ENCODE measurements around the gene SLC9A8.
"Not testable (repeated sequence)": the region's sequence is repeated elsewhere in the genome, so short reads cannot be mapped to it uniquely, and the experiment has no call there.

Gene SLC9A8

GRCh38 chr20:49770634-49771033, 42.0 kb upstream of the SLC9A8 start:
- Histone ChIP-seq H3K27ac (no peak overlapping the region), H3K4me3 (no peak overlapping the region), H3K9me3 (ENCODE audit: low read depth, low read length) (no peaks in the 10 kb centered on the region), H3K9ac (ENCODE audit: insufficient read length) (no peak overlapping the region), H3K36me3 (ENCODE audit: insufficient read depth, low read length) (no peaks in the 10 kb centered on the region)
- no peak for DNase-seq (ENCODE audit: low read depth, low spot score)
- TF ChIP-seq EZH2 (IDR thresholded peaks at IDR 0.05) (no peak), POLR2AphosphoS5 (IDR thresholded peaks at IDR 0.05; ENCODE audit: borderline replicate concordance, low read depth, low read length) (no peak), FOXP2 (optimal IDR thresholded peaks at IDR 0.05; ENCODE audit: control extremely low read depth, extremely low read length, insufficient read depth) (no peak)

- not testable (repeated sequence) for H3K36me3 ChIP-seq (ENCODE audit: insufficient read depth, low read length); H3K9me3 ChIP-seq (ENCODE audit: low read depth, low read length); DNase-seq (ENCODE audit: low read depth, low spot score); H3K27ac ChIP-seq; H3K9ac ChIP-seq (ENCODE audit: insufficient read length); H3K4me3 ChIP-seq
Measured at GRCh38 chr20:49774213-49774612, 38.4 kb upstream of the SLC9A8 start.

DNA sequence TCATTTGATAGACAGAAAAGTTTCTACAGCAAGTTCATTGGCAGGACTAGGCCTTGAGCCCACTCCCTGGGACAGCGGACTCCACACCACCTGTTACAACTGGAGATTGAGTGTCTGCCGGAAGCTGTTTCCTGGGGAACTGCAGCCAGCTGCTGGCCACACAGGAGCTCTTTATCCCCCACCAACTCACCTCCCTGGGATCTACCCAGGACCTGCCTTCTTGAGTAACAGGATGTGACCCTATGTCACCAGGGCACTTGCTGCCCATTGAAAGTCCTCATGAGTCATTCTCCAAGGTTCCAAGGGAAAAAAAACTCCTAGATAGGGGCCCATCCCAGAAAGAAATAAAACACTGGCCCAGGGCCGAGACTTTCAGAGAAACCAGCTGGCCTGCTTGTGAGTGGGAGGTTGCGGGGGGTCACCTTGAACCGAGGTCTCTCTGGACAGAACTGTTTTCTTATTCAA, 37.4 kb upstream of the SLC9A8 start:
- H3K9ac ChIP-seq (ENCODE audit: insufficient read length), result no peak overlapping the region
- H3K9me3 ChIP-seq (ENCODE audit: low read depth, low read length), result no peaks in the 10 kb centered on the region
- no peaks in the 10 kb centered on the region for H3K36me3 ChIP-seq (ENCODE audit: insufficient read depth, low read length)
- no peak for DNase-seq (ENCODE audit: low read depth, low spot score)
- TF ChIP-seq EZH2 (IDR thresholded peaks at IDR 0.05), result no peak
- TF ChIP-seq POLR2AphosphoS5 (IDR thresholded peaks at IDR 0.05; ENCODE audit: borderline replicate concordance, low read depth, low read length), result no peak
- TF ChIP-seq FOXP2 (optimal IDR thresholded peaks at IDR 0.05; ENCODE audit: control extremely low read depth, extremely low read length, insufficient read depth), result no peak
- H3K4me3 ChIP-seq, result no peak overlapping the region
- H3K27ac ChIP-seq, result no peak overlapping the region

DNA sequence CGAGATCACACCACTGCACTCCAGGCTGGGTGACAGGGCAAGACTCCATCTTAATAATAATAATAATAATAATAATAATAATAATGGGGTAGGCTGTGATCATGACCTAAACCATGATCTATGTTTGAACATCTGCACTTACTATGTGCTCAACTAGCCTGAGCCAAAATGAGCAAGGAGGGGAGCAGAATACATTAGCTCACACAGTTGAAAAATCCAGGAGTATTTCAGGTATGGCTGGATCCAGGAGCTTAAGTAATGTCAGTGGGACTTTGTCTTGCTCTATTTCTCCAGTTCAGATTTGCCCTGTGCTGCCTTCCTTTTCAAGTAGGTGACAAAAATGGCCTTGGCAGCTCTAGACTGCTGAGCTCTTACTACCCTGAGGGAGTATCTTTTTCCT, 32.7 kb upstream of the SLC9A8 start:
- Histone ChIP-seq H3K27ac (no peak overlapping the region), H3K36me3 (ENCODE audit: insufficient read depth, low read length) (no peaks in the 10 kb centered on the region), H3K9ac (ENCODE audit: insufficient read length) (no peak overlapping the region), H3K9me3 (ENCODE audit: low read depth, low read length) (no peaks in the 10 kb centered on the region), H3K4me3 (no peak overlapping the region)
- no peak for DNase-seq (ENCODE audit: low read depth, low spot score)
- TF ChIP-seq FOXP2 (optimal IDR thresholded peaks at IDR 0.05; ENCODE audit: control extremely low read depth, extremely low read length, insufficient read depth) (no peak), EZH2 (IDR thresholded peaks at IDR 0.05) (no peak), POLR2AphosphoS5 (IDR thresholded peaks at IDR 0.05; ENCODE audit: borderline replicate concordance, low read depth, low read length) (no peak)

GRCh38 chr20:49781676-49782075, 31.0 kb upstream of the SLC9A8 start:
- H3K9me3 ChIP-seq (ENCODE audit: low read depth, low read length), result no peaks in the 10 kb centered on the region
- no peak for DNase-seq (ENCODE audit: low read depth, low spot score)
- H3K4me3 ChIP-seq, result no peak overlapping the region
- TF ChIP-seq EZH2 (IDR thresholded peaks at IDR 0.05), result no peak
- no peak for TF ChIP-seq FOXP2 (optimal IDR thresholded peaks at IDR 0.05; ENCODE audit: control extremely low read depth, extremely low read length, insufficient read depth)
- TF ChIP-seq POLR2AphosphoS5 (IDR thresholded peaks at IDR 0.05; ENCODE audit: borderline replicate concordance, low read depth, low read length), result no peak
- no peak overlapping the region for H3K9ac ChIP-seq (ENCODE audit: insufficient read length)
- no peaks in the 10 kb centered on the region for H3K36me3 ChIP-seq (ENCODE audit: insufficient read depth, low read length)
- H3K27ac ChIP-seq, result no peak overlapping the region

DNA sequence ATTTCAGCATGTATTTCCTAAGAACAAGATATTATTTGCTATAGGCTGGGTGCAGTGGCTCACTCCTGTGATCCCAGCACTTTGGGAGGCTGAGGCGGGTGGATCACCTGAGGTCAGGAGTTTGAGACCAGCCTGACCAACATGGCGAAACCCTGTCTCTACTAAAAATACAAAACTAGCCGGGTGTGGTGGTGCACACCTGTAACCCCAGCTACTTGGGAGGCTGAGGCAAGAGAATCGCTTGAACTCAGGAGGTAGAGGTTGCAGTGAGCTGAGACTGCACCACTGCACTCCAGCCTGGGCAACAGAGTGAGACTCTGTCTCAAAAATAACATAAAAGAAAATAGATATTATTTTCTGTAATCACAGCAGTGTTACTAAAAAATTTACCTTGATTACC, 30.2 kb upstream of the SLC9A8 start:
- H3K4me3 ChIP-seq; DNase-seq (ENCODE audit: low read depth, low spot score); H3K9me3 ChIP-seq (ENCODE audit: low read depth, low read length); H3K27ac ChIP-seq; H3K36me3 ChIP-seq (ENCODE audit: insufficient read depth, low read length); H3K9ac ChIP-seq (ENCODE audit: insufficient read length): not testable (repeated sequence)

DNA sequence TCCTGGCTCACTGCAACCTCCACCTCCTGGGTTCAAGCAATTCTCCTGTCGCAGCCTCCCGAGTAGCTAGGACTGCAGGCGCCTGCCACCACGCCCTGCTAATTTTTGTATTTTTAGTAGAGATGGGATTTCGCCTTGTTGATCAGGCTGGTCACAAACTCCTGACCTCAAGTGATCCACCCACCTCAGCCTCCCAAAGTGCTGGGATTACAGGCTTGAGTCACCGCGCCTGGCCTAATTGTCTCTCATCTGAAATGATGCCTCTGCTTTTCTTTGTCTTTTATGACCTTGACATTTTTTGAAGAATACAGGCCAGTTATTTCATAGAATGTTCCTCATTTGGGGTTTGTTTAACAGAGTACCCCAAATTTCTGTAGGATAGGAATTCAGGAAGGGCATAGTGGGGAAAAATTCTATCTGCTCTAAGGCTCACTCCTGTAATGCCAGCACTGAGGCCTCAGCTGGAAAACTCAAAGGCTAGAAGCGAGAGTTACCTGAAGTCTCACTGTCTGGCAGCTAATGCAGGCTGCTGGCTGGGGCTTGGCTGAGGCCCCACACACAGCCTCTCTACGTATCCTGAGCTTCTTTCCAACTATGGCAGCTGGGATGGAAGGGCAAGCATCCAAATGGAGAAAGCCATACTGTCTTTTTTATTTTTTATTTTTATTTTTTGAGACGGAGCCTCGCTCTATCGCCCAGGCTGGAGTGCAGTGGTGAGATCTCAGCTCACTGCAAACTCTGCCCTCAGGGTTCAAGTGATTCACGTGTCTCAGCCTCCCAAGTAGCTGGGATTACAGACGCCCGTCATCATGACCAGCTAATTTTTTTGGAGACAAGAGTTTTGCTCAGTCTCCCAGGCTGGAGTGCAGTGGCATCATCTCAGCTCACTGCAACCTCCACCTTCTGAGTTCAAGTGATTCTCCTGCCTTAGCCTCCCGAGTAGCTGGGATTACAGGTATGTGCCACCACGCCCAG, 29.3 kb upstream of the SLC9A8 start:
- not testable (repeated sequence) for DNase-seq (ENCODE audit: low read depth, low spot score); H3K27ac ChIP-seq; H3K9me3 ChIP-seq (ENCODE audit: low read depth, low read length); H3K36me3 ChIP-seq (ENCODE audit: insufficient read depth, low read length); H3K9ac ChIP-seq (ENCODE audit: insufficient read length); H3K4me3 ChIP-seq

DNA sequence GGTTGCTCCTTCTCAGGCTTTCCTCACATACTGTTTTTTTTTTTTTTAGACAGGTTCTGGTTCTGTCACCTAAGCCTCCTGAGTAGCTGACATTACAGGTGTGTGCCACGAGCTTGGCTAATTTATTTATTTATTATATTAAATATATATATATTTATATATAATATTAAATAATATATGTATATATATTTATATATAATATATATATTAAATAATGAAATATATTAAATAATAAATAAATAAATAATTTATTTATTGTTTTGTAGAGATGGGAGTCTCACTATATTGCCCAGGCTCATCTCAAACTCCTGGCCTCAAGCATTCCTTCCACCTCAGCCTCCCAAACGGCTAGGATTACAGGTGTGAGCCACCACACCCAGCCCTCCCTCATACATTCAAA, 28.3 kb upstream of the SLC9A8 start:
- Histone ChIP-seq H3K9me3 (ENCODE audit: low read depth, low read length) (no peaks in the 10 kb centered on the region), H3K36me3 (ENCODE audit: insufficient read depth, low read length) (no peaks in the 10 kb centered on the region), H3K27ac (no peak overlapping the region), H3K9ac (ENCODE audit: insufficient read length) (no peak overlapping the region), H3K4me3 (no peak overlapping the region)
- TF ChIP-seq EZH2 (IDR thresholded peaks at IDR 0.05) (no peak), POLR2AphosphoS5 (IDR thresholded peaks at IDR 0.05; ENCODE audit: borderline replicate concordance, low read depth, low read length) (no peak), FOXP2 (optimal IDR thresholded peaks at IDR 0.05; ENCODE audit: control extremely low read depth, extremely low read length, insufficient read depth) (no peak)
- DNase-seq (ENCODE audit: low read depth, low spot score), result no peak

GRCh38 chr20:49785149-49785851, 27.3 kb upstream of the SLC9A8 start:
- DNase-seq (ENCODE audit: low read depth, low spot score), result no peak
- H3K27ac ChIP-seq, result no peak overlapping the region
- TF ChIP-seq FOXP2 (optimal IDR thresholded peaks at IDR 0.05; ENCODE audit: control extremely low read depth, extremely low read length, insufficient read depth) (no peak), EZH2 (IDR thresholded peaks at IDR 0.05) (no peak), POLR2AphosphoS5 (IDR thresholded peaks at IDR 0.05; ENCODE audit: borderline replicate concordance, low read depth, low read length) (no peak)
- H3K9me3 ChIP-seq (ENCODE audit: low read depth, low read length), result no peaks in the 10 kb centered on the region
- H3K4me3 ChIP-seq, result no peak overlapping the region
- no peak overlapping the region for H3K9ac ChIP-seq (ENCODE audit: insufficient read length)
- no peaks in the 10 kb centered on the region for H3K36me3 ChIP-seq (ENCODE audit: insufficient read depth, low read length)
